NCI-H82 treated with DMSO at 0.1 percent for 48 hours (cell line): ENCODE measurements around the gene ZSWIM9.
A peak's percentile ranks its signal among the peaks of the same experiment; 100 is the strongest.

Experiments used
- DNase-seq: peaks from one replicate; lab custom pipeline; 2025; ENCODE audit not compliant: unreplicated experiment; lab: John Stamatoyannopoulos, UW

The ZSWIM9 gene

GRCh38 chr19:48169939-48170803, at the start of gene ZSWIM9, which contains the start of gene LIG1:
ZSWIM9 (plus strand) TSS chr19:48170680; CDS start chr19:48171803, 1,123 bp downstream.
LIG1 (minus strand) TSS chr19:48170344; CDS start chr19:48165566, 4,778 bp downstream.
- DNase-seq = peak; percentile 91

GRCh38 chr19:48121066-48121465, 49.4 kb upstream of the ZSWIM9 start:
- no peak for DNase-seq

- no peak for DNase-seq
Measured at GRCh38 chr19:48121909-48122371, 48.5 kb upstream of the ZSWIM9 start.

GRCh38 chr19:48122421-48122820, 48.1 kb upstream of the ZSWIM9 start:
- no peak for DNase-seq

- no peak for DNase-seq
Measured at GRCh38 chr19:48123907-48124651, 46.4 kb upstream of the ZSWIM9 start.

GRCh38 chr19:48127561-48127960, 42.9 kb upstream of the ZSWIM9 start:
- DNase-seq = no peak

GRCh38 chr19:48133094-48133493, 37.4 kb upstream of the ZSWIM9 start:
- DNase-seq = no peak

GRCh38 chr19:48135411-48135810, 35.1 kb upstream of the ZSWIM9 start:
- no peak for DNase-seq

GRCh38 chr19:48136547-48136946, 33.9 kb upstream of the ZSWIM9 start:
- no peak for DNase-seq

- DNase-seq = no peak
Measured at GRCh38 chr19:48137411-48137810, 33.1 kb upstream of the ZSWIM9 start.

- no peak for DNase-seq
Measured at GRCh38 chr19:48139053-48139452, 31.4 kb upstream of the ZSWIM9 start.

- DNase-seq = no peak
Measured at GRCh38 chr19:48147597-48148175, 22.8 kb upstream of the ZSWIM9 start.

- no peak for DNase-seq
Measured at GRCh38 chr19:48148576-48148975, 21.9 kb upstream of the ZSWIM9 start.

- DNase-seq = no peak
Measured at GRCh38 chr19:48149430-48149829, 21.1 kb upstream of the ZSWIM9 start.

- DNase-seq = peak; percentile 30
Measured at GRCh38 chr19:48152551-48152950, 17.9 kb upstream of the ZSWIM9 start.

GRCh38 chr19:48154003-48154402, 16.5 kb upstream of the ZSWIM9 start:
- no peak for DNase-seq

GRCh38 chr19:48158210-48158790, 12.2 kb upstream of the ZSWIM9 start:
- no peak for DNase-seq

GRCh38 chr19:48168689-48169088, 1.8 kb upstream of the ZSWIM9 start:
- no peak for DNase-seq

GRCh38 chr19:48169578-48169938, 922 bp upstream of the ZSWIM9 start:
- peak; percentile 68 for DNase-seq

GRCh38 chr19:48170817-48171347, 402 bp downstream of the ZSWIM9 start:
- no peak for DNase-seq

- DNase-seq = no peak
Measured at GRCh38 chr19:48171710-48172109, 1.2 kb downstream of the ZSWIM9 start.
